GM18498 (cell line): ENCODE measurements around the gene SAYSD1.

ENCODE experiments used
- ATAC-seq: cut with Tn5 transposase; IDR thresholded peaks from one replicate; pipeline ENCODE4 v1.9.1; 2021; ENCODE audit warnings: mild to moderate bottlenecking, moderate library complexity; ENCODE audit not compliant: unreplicated experiment

Gene SAYSD1

GRCh38 chr6:39079197-39080125 lies 35.5 kb downstream of the SAYSD1 start:
- ATAC-seq, result no peak

DNA sequence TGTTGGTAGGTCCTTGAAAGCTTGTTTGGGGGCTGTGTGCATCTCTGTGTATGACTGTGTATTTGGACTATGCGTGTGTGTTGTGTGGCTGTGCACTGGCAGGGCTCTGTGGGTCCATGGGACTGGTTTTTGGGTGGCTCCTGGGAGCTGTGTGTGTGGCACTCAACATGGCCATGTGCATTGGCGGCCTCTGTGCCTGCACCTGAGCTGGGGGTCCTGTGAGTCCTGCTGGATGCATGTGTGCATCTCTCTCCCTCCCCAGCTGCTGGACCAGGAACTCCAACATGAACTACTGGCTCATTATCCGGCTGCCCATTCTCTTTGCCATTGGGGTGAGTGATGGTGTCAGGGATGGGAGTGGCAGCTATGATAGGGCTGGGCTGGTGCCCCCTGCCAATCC lies 36.3 kb downstream of the SAYSD1 start:
- no peak for ATAC-seq

DNA sequence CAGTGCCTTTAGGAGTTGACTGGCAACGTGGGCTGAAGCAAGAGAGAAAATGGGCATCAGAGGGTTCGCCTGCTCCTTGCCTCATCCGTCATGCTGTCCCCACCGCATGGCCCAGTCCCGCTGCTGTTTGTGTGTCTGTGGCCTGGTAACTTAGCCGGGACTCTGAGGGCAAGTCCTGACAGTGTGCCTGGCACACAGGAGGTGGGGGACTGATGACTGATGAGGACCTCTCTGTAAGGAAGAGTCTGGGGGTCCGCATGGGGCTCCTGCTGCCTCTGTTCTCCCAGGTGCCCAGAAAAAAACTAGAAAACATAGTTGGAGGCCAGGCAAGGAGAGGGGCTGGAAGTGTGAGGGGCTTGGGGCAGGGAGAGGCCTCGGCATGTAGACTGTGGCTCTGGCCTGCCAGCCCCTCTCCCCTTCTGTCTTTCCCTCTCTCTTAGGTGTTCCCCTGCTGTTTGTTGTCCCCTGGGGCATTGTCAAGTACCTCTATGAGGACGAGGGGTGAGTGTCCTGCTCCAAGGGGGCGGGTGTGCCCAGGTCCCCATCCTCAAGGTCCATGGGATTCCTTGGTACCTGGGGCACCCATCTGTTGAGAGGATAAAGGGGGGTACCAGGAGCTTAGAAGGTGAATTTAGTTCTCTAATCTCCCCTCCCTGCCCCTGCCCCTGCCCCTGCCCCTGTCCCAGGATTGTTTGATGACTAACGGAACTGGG lies 36.9 kb downstream of the SAYSD1 start:
- ATAC-seq, result no peak

- no peak for ATAC-seq
Measured at GRCh38 chr6:39076623-39077535, 38.1 kb downstream of the SAYSD1 start.

- no peak for ATAC-seq
Measured at GRCh38 chr6:39075807-39076622, 39.0 kb downstream of the SAYSD1 start.

DNA sequence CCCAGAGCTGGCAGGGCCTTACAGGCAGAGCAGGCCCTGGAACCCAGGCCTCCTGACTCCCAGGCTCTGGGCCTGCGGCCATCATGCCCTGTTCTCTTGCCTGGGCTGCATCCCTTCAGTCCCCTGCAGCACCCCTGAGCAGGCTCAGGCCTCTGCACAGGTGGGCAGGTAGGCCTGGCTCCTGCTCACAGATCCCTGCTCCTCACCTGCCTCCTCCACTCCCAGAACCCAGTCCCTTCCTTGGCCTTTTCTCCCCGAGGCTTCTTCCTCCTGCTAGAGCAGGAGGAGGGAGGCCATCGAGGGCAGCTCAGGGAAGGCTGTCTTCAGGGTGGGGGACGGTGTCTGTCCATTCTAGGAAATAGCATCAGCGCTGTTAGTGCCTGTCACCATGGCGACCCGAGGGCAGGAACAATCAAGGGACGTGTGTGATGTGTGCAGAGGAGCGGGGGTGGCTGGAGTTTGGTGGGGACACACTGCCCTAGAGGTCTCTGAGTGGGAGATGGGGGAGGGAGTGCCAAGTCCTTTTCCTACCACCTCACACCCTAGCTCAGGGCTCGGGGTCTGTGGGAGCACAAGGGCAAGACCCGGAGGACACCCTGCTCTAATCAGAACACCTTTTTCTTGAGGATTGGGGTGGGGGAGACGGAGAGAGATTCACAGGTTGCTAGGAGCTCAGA lies 39.8 kb downstream of the SAYSD1 start:
- no peak for ATAC-seq

DNA sequence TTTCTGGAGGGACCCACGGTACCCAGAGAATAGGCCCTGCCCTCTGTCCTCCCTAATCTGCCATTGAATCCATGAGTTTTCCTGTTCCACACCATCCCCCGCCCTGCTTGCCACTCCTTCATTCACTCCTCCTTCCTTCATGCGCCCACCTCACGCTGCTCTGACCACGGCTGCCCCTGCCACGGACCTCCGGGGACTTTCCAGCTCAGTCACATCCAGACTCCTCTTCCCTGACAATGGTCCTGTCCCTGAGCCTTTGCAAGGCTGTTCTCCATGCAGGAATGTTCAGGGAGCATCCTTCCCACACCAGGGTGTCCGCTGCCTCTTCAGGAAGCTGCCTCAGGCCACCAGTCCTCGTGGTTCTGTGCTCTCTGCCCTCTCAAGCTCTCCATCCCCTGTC lies 40.5 kb downstream of the SAYSD1 start:
- no peak for ATAC-seq

DNA sequence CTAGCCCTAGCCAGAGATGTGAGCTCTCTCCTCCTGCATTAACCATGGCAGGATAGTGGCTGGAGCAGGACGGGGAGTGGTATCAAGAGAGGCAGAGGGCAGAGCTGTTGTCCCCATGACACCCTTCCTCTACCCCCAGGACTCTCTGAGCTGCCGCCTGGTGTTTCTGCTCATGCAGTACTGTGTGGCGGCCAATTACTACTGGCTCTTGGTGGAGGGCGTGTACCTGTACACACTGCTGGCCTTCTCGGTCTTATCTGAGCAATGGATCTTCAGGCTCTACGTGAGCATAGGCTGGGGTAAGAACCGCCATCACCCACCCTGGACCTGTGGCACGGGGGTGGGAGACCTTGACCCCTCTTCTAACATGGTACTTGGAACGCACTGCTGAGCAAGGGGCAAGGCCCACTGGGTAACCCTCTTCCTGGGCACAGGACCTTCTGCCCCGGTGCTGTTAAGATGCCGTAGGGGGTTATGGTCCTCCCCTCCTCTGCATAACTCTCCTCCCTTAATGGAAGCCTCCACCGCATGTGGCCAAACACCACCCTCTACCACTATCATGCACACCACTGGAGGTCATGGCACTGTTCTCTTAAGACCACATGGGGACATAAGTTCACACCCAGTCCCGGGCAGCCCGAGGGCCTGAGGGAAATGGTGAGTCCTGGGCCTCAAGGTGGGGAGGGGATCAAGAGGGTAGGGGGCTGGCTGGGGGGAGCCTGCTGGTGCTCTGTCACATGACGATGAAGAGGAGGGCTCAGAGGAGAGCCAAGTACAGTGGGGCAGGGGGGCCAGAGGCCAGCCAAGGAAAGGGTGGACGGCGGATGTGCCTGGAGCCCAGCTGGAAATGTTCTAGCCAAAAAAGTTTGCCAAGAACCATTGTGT lies 41.3 kb downstream of the SAYSD1 start:
- no peak for ATAC-seq

GRCh38 chr6:39072830-39073229 lies 42.2 kb downstream of the SAYSD1 start:
- ATAC-seq, result no peak

DNA sequence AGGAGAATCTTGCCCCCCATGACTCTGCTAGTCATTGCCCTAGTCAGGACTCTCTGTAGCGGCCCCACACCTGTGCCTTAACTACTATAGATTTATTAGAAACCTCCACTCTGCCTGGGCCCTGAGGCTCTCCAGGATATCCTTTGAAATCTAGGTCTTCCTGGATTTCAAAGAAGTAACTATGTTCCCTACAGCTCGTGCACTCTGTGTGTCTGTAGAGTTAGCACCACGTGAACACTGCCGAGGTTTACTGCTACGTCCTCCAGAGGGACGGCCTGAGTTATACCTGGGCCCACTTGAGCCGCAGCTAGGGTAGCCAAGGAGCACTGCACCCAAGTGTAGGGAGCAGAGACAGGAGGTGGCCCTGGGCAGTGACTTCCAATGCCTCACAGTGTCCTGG lies 46.6 kb downstream of the SAYSD1 start:
- no peak for ATAC-seq

GRCh38 chr6:39065561-39065960 lies 49.4 kb downstream of the SAYSD1 start:
- ATAC-seq, result no peak

- ATAC-seq, result no peak
Measured at GRCh38 chr6:39063526-39063925, 51.5 kb downstream of the SAYSD1 start.

DNA sequence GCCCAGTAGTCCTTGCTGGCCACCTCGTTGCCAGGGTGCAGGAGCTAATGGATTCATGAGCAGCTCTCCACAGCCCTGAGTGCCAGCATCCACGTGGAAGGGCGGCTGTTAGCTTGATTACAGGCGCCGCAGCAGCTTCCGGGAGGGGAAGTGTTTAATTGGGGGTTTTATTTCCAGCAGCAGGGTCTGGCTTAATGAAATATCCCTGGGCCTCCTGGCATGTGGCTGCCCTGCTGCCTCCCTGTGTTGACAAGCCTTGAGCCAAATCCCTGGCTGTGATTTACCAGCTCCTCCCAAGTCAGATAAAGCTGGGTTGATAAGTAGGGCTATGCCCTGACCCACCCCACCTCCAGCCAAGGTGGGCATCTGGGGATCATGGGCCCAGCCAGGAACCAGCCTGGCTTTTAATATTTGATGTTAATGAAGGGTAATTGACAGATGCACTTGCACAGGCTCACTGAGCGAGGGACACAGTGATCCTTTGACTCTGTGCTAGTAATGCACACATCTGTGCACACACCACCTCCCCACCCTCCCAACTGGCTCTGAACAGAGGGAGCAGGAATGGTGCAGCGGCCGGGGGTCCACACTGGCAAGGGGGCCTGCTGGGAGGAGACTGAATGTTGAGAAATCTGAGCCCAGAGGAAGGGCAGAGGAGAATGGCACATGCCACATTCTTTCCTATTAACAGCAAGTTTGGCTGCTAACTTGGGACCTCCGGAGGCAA lies 52.8 kb downstream of the SAYSD1 start:
- ATAC-seq, result no peak

DNA sequence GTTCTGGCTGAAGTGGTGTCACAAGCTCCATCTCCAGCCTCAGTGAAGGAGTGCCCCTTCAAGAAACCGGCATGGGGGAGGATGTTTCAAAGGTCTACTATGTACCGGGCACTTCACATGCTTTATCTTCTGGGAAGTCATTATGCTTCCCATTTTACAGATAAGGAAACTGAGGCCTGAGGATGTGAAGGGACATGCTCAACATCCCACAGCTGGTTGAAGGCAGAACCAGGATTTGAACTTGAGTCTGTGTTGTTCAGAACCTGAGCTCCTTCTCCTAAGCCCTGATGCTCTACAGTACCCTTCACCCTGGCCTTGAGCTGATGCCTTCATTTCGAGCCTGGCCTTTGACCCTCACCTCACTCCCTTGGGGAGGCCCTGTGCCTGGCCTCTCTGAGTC lies 53.4 kb downstream of the SAYSD1 start:
- no peak for ATAC-seq

- ATAC-seq, result no peak
Measured at GRCh38 chr6:39061182-39061581, 53.8 kb downstream of the SAYSD1 start.

DNA sequence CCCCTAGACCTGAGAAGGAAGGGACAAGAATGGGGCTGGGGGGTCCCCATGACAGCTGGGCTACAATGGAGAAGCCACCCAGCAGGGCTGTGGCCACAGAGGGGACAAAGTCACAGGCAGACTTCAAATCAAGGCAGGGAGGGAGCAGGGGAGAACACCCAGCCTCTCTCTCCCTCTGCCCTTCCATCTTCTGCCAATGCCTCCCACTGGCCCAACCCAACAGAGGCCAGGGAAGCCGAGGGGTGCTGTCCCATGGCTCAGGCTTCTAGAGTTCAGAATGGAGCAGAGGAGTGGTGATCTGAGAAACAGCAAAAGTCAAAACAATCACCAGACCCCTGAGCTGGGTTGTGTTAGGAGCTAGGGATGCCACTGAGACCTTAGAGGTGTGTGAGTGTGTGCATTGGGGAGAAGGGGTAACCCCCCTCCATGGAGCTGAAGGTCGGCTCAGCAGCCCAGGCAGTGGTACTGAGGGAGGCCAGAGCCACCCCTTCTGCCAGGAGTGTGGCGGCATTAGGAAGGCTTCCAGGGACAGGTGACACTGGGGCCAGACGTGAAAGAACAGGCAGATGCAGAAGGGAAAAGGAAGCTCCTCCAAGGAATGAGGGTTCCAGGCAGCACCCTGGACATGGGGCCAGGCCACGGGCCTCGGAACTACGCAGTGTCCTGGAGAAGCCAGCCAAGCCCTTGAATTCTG lies 54.4 kb downstream of the SAYSD1 start:
- ATAC-seq, result no peak

- ATAC-seq, result no peak
Measured at GRCh38 chr6:39059496-39060310, 55.3 kb downstream of the SAYSD1 start.
